B cell (primary cell): ENCODE data around the gene SAMD10. TPM values are rescaled to one million over a fixed set of nuclear protein-coding genes. Genes with fewer than 3 reads are reported as not detected.

Experiments
- ATAC-seq: fragments of 200-7000 bp; cut with Tn5 transposase; one replicate; pipeline ENCODE4 v1.10.0; 2021; ENCODE audit warnings: low read depth, mild to moderate bottlenecking, moderate number of reproducible peaks, moderate library complexity
- CTCF ChIA-PET: fragments of 350-600 bp; sonication (Branson Sonifier 250); formaldehyde crosslinking; loops from one replicate; lab custom pipeline; 2021; ENCODE audit warnings: antibody characterized with exemption, inconsistent platforms; lab: Charles Lee
- POLR2A ChIA-PET: fragments of 350-600 bp; sonication (Branson Sonifier 250); formaldehyde crosslinking; loops from one replicate; lab custom pipeline; 2021; ENCODE audit warnings: antibody characterized with exemption; lab: Charles Lee
- DNase-seq: peaks from one replicate; pipeline ENCODE4 v3.0.0; 2013
- H2AFZ ChIP-seq: 2 replicates; pipeline ENCODE4 v1.6.1; 2012; ENCODE audit warnings: mild to moderate bottlenecking, low read depth, low read length; ENCODE audit not compliant: insufficient read depth, poor library complexity, severe bottlenecking
- H3K27ac ChIP-seq, 2 donors: 1 replicate in 1 of 2; 2 replicates in 1 of 2; pipeline ENCODE4 v1.5.1; 2012 to 2013; ENCODE audit warnings: low read length in 2 of 2, mild to moderate bottlenecking in 2 of 2, moderate library complexity in 1 of 2
- H3K27me3 ChIP-seq, 4 experiments: fragments of 200-600 bp in 1 of 4; sonication (generic) in 1 of 4; replicated peaks in 1 of 4; 1 replicate in 2 of 4; 2 replicates in 2 of 4; pipeline versions ENCODE4 v1.6.1 to v1.7.0; 2013 to 2016; ENCODE audit warnings: low read length in 3 of 4, mild to moderate bottlenecking in 2 of 4, mixed read lengths in 1 of 4, moderate library complexity in 1 of 4; ENCODE audit not compliant: insufficient read depth in 4 of 4, control insufficient read depth in 3 of 4; ENCODE audit errors: control extremely low read depth in 1 of 4
- H3K36me3 ChIP-seq, 2 experiments: replicated peaks in 1 of 2; 1 replicate in 1 of 2; 2 replicates in 1 of 2; pipeline versions ENCODE4 v1.6.1 to v1.7.1; 2013; ENCODE audit warnings: low read length in 1 of 2; ENCODE audit not compliant: insufficient read depth in 2 of 2, control insufficient read depth in 1 of 2; ENCODE audit errors: control extremely low read depth in 1 of 2, extremely low read depth in 1 of 2
- H3K4me1 ChIP-seq, 2 donors: fragments of 200-600 bp in 1 of 2; sonication (generic) in 1 of 2; 1 replicate in 1 of 2; 2 replicates in 1 of 2; pipeline versions ENCODE4 v1.5.1 to v1.6.1; 2013 to 2017; ENCODE audit warnings: low read length in 2 of 2; ENCODE audit not compliant: control insufficient read depth in 2 of 2, insufficient read depth in 2 of 2
- H3K4me2 ChIP-seq: replicated peaks from 2 replicates; pipeline ENCODE3; 2012; ENCODE audit warnings: mild to moderate bottlenecking, low read depth, low read length; ENCODE audit not compliant: poor library complexity, severe bottlenecking
- H3K4me3 ChIP-seq, 5 experiments: fragments of 200-600 bp in 1 of 5; sonication (generic) in 1 of 5; 1 replicate in 3 of 5; 2 replicates in 2 of 5; pipeline versions ENCODE4 v1.5.1 to v1.7.0; 2011 to 2016; ENCODE audit warnings: low read length in 4 of 5, mild to moderate bottlenecking in 4 of 5, low read depth in 2 of 5, control low read depth in 1 of 5, moderate library complexity in 1 of 5; ENCODE audit not compliant: insufficient read depth in 1 of 5; ENCODE audit errors: control extremely low read depth in 1 of 5, extremely low read depth in 1 of 5
- H3K79me2 ChIP-seq: fragments of 200-600 bp; sonication (generic); one replicate; pipeline ENCODE4 v1.6.0; 2016; ENCODE audit warnings: low read length; ENCODE audit not compliant: control insufficient read depth, insufficient read depth
- H3K9ac ChIP-seq: fragments of 200-600 bp; sonication (generic); 2 replicates; pipeline ENCODE4 v1.6.1; 2017; ENCODE audit warnings: mild to moderate bottlenecking, low read length, moderate library complexity
- H3K9me3 ChIP-seq, 3 donors: one replicate each; pipeline versions ENCODE4 v1.6.1 to v1.7.1; 2013; ENCODE audit warnings: low read length in 2 of 3; ENCODE audit not compliant: control insufficient read depth in 2 of 3, insufficient read depth in 1 of 3; ENCODE audit errors: control extremely low read depth in 1 of 3
- H4K20me1 ChIP-seq: 2 replicates; pipeline ENCODE4 v1.6.0; 2012; ENCODE audit warnings: mild to moderate bottlenecking, low read length; ENCODE audit not compliant: insufficient read depth, control insufficient read depth, poor library complexity, severe bottlenecking
- H3K27ac Mint-ChIP-seq: one replicate; pipeline ENCODE4 v1.8.0; 2021; ENCODE audit warnings: mixed read lengths
- H3K27me3 Mint-ChIP-seq: one replicate; pipeline ENCODE4 v1.8.0; 2021; ENCODE audit warnings: mixed read lengths
- H3K4me1 Mint-ChIP-seq: one replicate; pipeline ENCODE4 v1.8.0; 2021; ENCODE audit warnings: mixed read lengths
- H3K4me3 Mint-ChIP-seq: one replicate; pipeline ENCODE4 v1.8.0; 2021; ENCODE audit warnings: mixed read lengths
- H3K9me3 Mint-ChIP-seq: one replicate; pipeline ENCODE4 v1.8.0; 2022; ENCODE audit warnings: mixed read lengths; ENCODE audit not compliant: insufficient read depth
- CTCF ChIP-seq: fragments of 200-600 bp; IDR thresholded peaks from one replicate; pipeline ENCODE4 v1.8.0; 2022; ENCODE audit warnings: antibody characterized with exemption, mild to moderate bottlenecking
- EZH2 ChIP-seq: IDR thresholded peaks from 2 replicates; pipeline ENCODE4 v1.6.1; 2012; ENCODE audit warnings: borderline replicate concordance, low read depth, mild to moderate bottlenecking, moderate library complexity, low read length; ENCODE audit not compliant: insufficient read depth, poor library complexity, severe bottlenecking
- WGBS: methylation state at CpG from one replicate; pipeline ENCODE4 v1.1.5; 2013; ENCODE audit warnings: missing lambda C conversion rate; ENCODE audit not compliant: insufficient coverage; 5-methylcytosine and 5-hydroxymethylcytosine counted together
- intact Hi-C: fragments of 100-400 bp; cut with micrococcal nuclease; formaldehyde crosslinking; loops from one replicate; pipeline ENCODE4 v1.10.0; 2022
- polyA plus RNA-seq: library from polyadenylated mRNA; depleted of rRNA; stranded (reverse); fragments of >200 nt; gene quantifications from 2 replicates; pipeline ENCODE4 v1.2.3, GENCODE V29; 2012
- total RNA-seq, 2 donors: library from RNA; stranded (reverse); fragments of 120-200 nt in 1 of 2; gene quantifications; 1 replicate in 1 of 2; 2 replicates in 1 of 2; pipeline versions ENCODE4 v1.2.3 to v1.2.4, GENCODE V29; 2013 to 2022

The SAMD10 gene
- total and polyA plus RNA-seq, 2 donors (not counting 1 experiment from before 2014, with no cell fraction given): 12.7 to 34.2 TPM

- Mint-ChIP-seq H3K9me3 (no peaks in the 10 kb centered on the region), H3K4me3 (peak overlapping the region; percentile 90), H3K4me1 (peaks cover 52% of the 10 kb centered on the region), H3K27ac (peak overlapping the region; percentile 80), H3K27me3 (no peaks in the 10 kb centered on the region)
- peaks cover 0 to 37% of the 10 kb centered on the region in 2 experiments for H3K36me3 ChIP-seq
- TF ChIP-seq CTCF: no peak
- no peak for TF ChIP-seq EZH2
- peaks cover 0 to 5% (median 0%) of the 10 kb centered on the region in 3 donors for H3K9me3 ChIP-seq
- no peaks in the 10 kb centered on the region for H3K27me3 ChIP-seq
- H3K9ac ChIP-seq: no peak overlapping the region
- ChIA-PET POLR2A (interaction anchor here (0.7 kb wide), 1 partner anchor 9 kb away, joined by 3 read pairs; no protein-coding TSS in a partner anchor), CTCF (interaction anchor here (0.6 kb wide), 1 partner anchor 10 kb away, joined by 3 read pairs; no protein-coding TSS in a partner anchor)
- no peak overlapping the region for H3K27ac ChIP-seq
- no peak for DNase-seq
- peaks cover 54 to 58% of the 10 kb centered on the region in 2 donors for H3K4me1 ChIP-seq
- intact Hi-C loops: no loop called here
- no peak overlapping the region for H3K4me3 ChIP-seq
- peaks cover 97% of the 10 kb centered on the region for H3K79me2 ChIP-seq
- 91% methylated on average over 15 of the region's 15 CpGs for WGBS
- H4K20me1 ChIP-seq: peaks cover 99% of the 10 kb centered on the region
- peak overlapping the region; percentile 95 for H3K4me2 ChIP-seq
- ATAC-seq: no peak
- H2AFZ ChIP-seq: no peak overlapping the region
Measured at GRCh38 chr20:63946986-63947637, 32.3 kb downstream of the SAMD10 start.
